ENCODE results near the gene PGM5.

DNA sequence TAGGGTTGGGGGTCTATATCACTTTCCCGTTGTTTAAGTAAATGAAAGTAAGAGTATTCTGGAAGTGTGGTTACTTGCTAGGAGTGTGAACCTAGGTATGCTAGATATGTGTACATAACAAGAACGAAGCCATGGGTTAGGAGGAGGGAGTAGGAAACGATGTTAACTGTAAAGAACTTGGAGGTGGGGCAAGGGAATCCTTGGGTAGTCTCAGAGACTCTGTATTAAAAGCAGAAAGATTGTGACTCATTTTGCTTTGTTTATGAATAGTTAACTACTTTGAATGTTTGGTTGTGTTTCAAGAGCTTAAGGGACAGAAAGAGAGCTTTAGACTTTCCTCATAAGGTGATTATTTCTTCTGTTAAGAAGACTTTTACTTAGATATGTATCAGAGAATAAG, 124.4 kb downstream of the PGM5 start:
- TF ChIP-seq POLR2AphosphoS5 (IDR thresholded peaks at IDR 0.05) = peak; percentile 31
- TF ChIP-seq CTCF (IDR thresholded peaks at IDR 0.05) = no peak

Data from gastroesophageal sphincter (tissue), 3 donors.